GM23338 (cell line): ENCODE data around the gene PMVK. TPM values are rescaled to one million over a fixed set of nuclear protein-coding genes. Genes with fewer than 3 reads are reported as not detected.

Experiments used
- ATAC-seq: fragments of 200-7000 bp; cut with Tn5 transposase; 3 replicates; pipeline ENCODE4 v1.9.1; 2020
- DNase-seq: peaks from one replicate; pipeline ENCODE4 v3.0.0-alpha.2; 2015; ENCODE audit warnings: low spot score
- H2AFZ ChIP-seq: fragments of 200-600 bp; sonication (generic); 2 replicates; pipeline ENCODE4 v1.8.0; 2016; ENCODE audit warnings: antibody characterized with exemption, mild to moderate bottlenecking, moderate library complexity
- H3F3A ChIP-seq: fragments of 200-600 bp; sonication (generic); replicated peaks from 2 replicates; pipeline ENCODE4 v1.8.0; 2017; ENCODE audit warnings: antibody characterized with exemption, mixed run types, low read depth
- H3K27ac ChIP-seq: fragments of 200-600 bp; sonication (generic); 2 replicates; pipeline ENCODE4 v1.6.1; 2016; ENCODE audit warnings: low read depth
- H3K27me3 ChIP-seq: fragments of 200-600 bp; sonication (generic); 2 replicates; pipeline ENCODE4 v1.8.0; 2016; ENCODE audit warnings: mild to moderate bottlenecking, mixed run types, moderate library complexity; ENCODE audit not compliant: insufficient read depth
- H3K36me3 ChIP-seq: fragments of 200-600 bp; sonication (generic); 2 replicates; pipeline ENCODE4 v1.8.0; 2016; ENCODE audit warnings: mild to moderate bottlenecking; ENCODE audit not compliant: insufficient read depth
- H3K4me1 ChIP-seq: fragments of 200-600 bp; sonication (generic); 2 replicates; pipeline ENCODE4 v1.8.0; 2016; ENCODE audit warnings: mild to moderate bottlenecking, moderate library complexity; ENCODE audit not compliant: insufficient read depth
- H3K4me2 ChIP-seq: fragments of 200-600 bp; sonication (generic); 2 replicates; pipeline ENCODE4 v1.7.1; 2017; ENCODE audit warnings: mixed run types
- H3K4me3 ChIP-seq: fragments of 200-600 bp; sonication (generic); 2 replicates; pipeline ENCODE4 v1.6.1; 2016; ENCODE audit warnings: mixed run types
- H3K79me2 ChIP-seq: fragments of 200-600 bp; sonication (generic); replicated peaks from 2 replicates; pipeline ENCODE4 v1.8.0; 2017; ENCODE audit warnings: mild to moderate bottlenecking; ENCODE audit not compliant: insufficient read depth
- H3K9me2 ChIP-seq: fragments of 200-600 bp; sonication (generic); 2 replicates; pipeline ENCODE4 v1.8.0; 2017; ENCODE audit not compliant: insufficient read depth
- H4K20me1 ChIP-seq: fragments of 200-600 bp; sonication (generic); replicated peaks from 2 replicates; pipeline ENCODE4 v1.8.0; 2017; ENCODE audit warnings: mild to moderate bottlenecking; ENCODE audit not compliant: insufficient read depth
- H3K27ac Mint-ChIP-seq: 2 replicates; pipeline ENCODE4 v1.8.0; 2020; ENCODE audit warnings: inconsistent platforms, mild to moderate bottlenecking, moderate library complexity, mixed read lengths
- H3K27me3 Mint-ChIP-seq: 3 replicates; pipeline ENCODE4 v1.8.0; 2022; ENCODE audit warnings: low read depth, mild to moderate bottlenecking, moderate library complexity, mixed read lengths, inconsistent platforms; ENCODE audit not compliant: insufficient read depth, poor library complexity
- H3K36me3 Mint-ChIP-seq: 3 replicates; pipeline ENCODE4 v1.8.0; 2021; ENCODE audit warnings: low read depth, mild to moderate bottlenecking, inconsistent platforms, moderate library complexity, mixed read lengths
- H3K4me1 Mint-ChIP-seq: 3 replicates; pipeline ENCODE4 v1.8.0; 2020; ENCODE audit warnings: mild to moderate bottlenecking, inconsistent platforms, mixed read lengths
- H3K4me3 Mint-ChIP-seq: 3 replicates; pipeline ENCODE4 v1.8.0; 2021; ENCODE audit warnings: moderate library complexity, mild to moderate bottlenecking, inconsistent platforms, mixed read lengths
- H3K9me3 Mint-ChIP-seq: 3 replicates; pipeline ENCODE4 v1.8.0; 2020; ENCODE audit warnings: moderate library complexity, mild to moderate bottlenecking, inconsistent platforms, mixed read lengths
- CREB1 ChIP-seq: fragments of 250-450 bp; sonication (Bioruptor Pico); IDR thresholded peaks from 2 replicates; pipeline ENCODE4 v1.5.0; 2020; ENCODE audit warnings: low read depth, mild to moderate bottlenecking, moderate library complexity
- ETS1 ChIP-seq: IDR thresholded peaks from 2 replicates; pipeline ENCODE4 v1.6.1; 2016; ENCODE audit warnings: antibody characterized with exemption
- EZH2 ChIP-seq: fragments of 200-600 bp; sonication (generic); IDR thresholded peaks from one replicate; pipeline ENCODE4 v1.8.0; 2017; ENCODE audit warnings: antibody characterized with exemption, mild to moderate bottlenecking, low read depth; ENCODE audit not compliant: unreplicated experiment
- EZH2phosphoT487 ChIP-seq: fragments of 200-600 bp; sonication (generic); IDR thresholded peaks from one replicate; pipeline ENCODE4 v1.8.1; 2018; ENCODE audit warnings: antibody characterized with exemption; ENCODE audit not compliant: unreplicated experiment
- JUNB ChIP-seq: IDR thresholded peaks from one replicate; pipeline ENCODE4 v1.6.1; 2016; ENCODE audit warnings: antibody characterized with exemption; ENCODE audit not compliant: unreplicated experiment
- NANOG ChIP-seq: IDR thresholded peaks from 2 replicates; pipeline ENCODE4 v1.6.1; 2016; ENCODE audit warnings: antibody characterized with exemption, borderline replicate concordance
- POLR2AphosphoS5 ChIP-seq: IDR thresholded peaks from 2 replicates; pipeline ENCODE4 v1.6.1; 2016; ENCODE audit warnings: antibody characterized with exemption, low read depth
- REST ChIP-seq: IDR thresholded peaks from one replicate; pipeline ENCODE4 v1.6.1; 2018; ENCODE audit warnings: antibody characterized with exemption; ENCODE audit not compliant: unreplicated experiment
- STAT1 ChIP-seq: IDR thresholded peaks from one replicate; pipeline ENCODE4 v1.6.1; 2016; ENCODE audit warnings: antibody characterized with exemption; ENCODE audit not compliant: unreplicated experiment
- ZNF114 ChIP-seq: fragments of 250-450 bp; sonication (Bioruptor Pico); IDR thresholded peaks from 2 replicates; pipeline ENCODE4 v1.5.0; 2020; ENCODE audit warnings: mild to moderate bottlenecking, moderate library complexity
- ZNF331 ChIP-seq: fragments of 250-450 bp; sonication (Bioruptor Pico); IDR thresholded peaks from 2 replicates; pipeline ENCODE4 v1.5.0; 2020; ENCODE audit warnings: low read depth, mild to moderate bottlenecking, moderate library complexity
- polyA plus RNA-seq: library from polyadenylated mRNA; unstranded; fragments of >200 nt; fragmentation: Nextera tagmentation; extraction: Ambion mirVana; gene quantifications from 2 replicates; pipeline ENCODE4 v1.2.1, GENCODE V29; 2016
- total RNA-seq: library from RNA; depleted of rRNA; stranded (reverse); fragments of >200 nt; shearing (Covaris generic); gene quantifications from 2 replicates; pipeline ENCODE4 v1.2.3, GENCODE V29; 2014

PMVK gene
- total and polyA plus RNA-seq, 2 experiments from 2014 or later: 8.1 to 25.0 TPM

DNA sequence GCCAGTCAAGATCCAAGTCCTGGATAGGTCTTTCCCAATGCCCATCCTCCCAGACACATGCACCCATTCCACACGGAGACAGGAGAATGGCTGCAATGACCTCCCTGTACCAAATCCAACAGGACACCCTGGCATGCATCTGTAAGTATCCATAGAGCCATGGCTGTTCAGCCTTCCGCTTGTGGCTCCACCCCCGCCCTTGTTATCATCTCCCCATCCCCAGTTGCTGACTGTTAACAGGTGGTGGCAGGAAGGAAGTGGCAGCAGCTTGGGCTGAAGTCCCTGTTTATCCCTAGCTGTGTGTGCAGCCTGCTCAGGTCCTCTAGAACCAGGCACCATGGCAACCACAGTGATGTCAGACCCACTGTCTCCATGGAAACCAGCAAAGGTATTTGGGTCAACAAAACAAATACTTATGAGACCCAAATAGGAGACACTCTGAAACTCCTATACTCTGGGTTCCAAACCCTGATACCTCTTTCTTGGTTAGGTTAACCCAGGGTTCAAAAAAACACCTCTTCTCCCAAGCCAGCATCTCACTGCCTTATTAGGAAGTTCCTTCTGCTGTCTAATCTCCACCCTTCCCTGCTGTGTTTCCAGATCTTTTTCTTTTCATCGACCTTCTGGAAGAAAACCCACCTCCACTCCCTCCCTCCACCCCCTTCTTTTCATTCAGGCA, 18.7 kb upstream of the PMVK start:
- H3K4me2 ChIP-seq: peak overlapping the region; percentile 67
- Mint-ChIP-seq H3K36me3 (peaks cover 14% of the 10 kb centered on the region), H3K4me3 (peak overlapping the region; percentile 90), H3K27me3 (peaks cover 33% of the 10 kb centered on the region), H3K27ac (peak overlapping the region; percentile 98), H3K9me3 (no peaks in the 10 kb centered on the region), H3K4me1 (peaks cover 55% of the 10 kb centered on the region)
- ATAC-seq: peak; percentile 20
- peaks cover 14% of the 10 kb centered on the region for H3F3A ChIP-seq
- H3K4me1 ChIP-seq: peaks cover 30% of the 10 kb centered on the region
- no peak overlapping the region for H2AFZ ChIP-seq
- no peaks in the 10 kb centered on the region for H3K27me3 ChIP-seq
- peak; percentile 89 for DNase-seq
- H3K9me2 ChIP-seq: no peaks in the 10 kb centered on the region
- peak overlapping the region; percentile 50 for H3K4me3 ChIP-seq
- H4K20me1 ChIP-seq: peaks cover 10% of the 10 kb centered on the region
- H3K27ac ChIP-seq: peak overlapping the region; percentile 88
- H3K36me3 ChIP-seq: no peaks in the 10 kb centered on the region
- TF ChIP-seq STAT1 (no peak), EZH2phosphoT487 (no peak), REST (no peak), NANOG (no peak), POLR2AphosphoS5 (no peak), ZNF114 (no peak), ETS1 (no peak), JUNB (no peak), CREB1 (no peak), EZH2 (no peak)
- peaks cover 4% of the 10 kb centered on the region; the same call in 1 of the 2 replicates for H3K79me2 ChIP-seq

- Histone ChIP-seq H3K79me2 (no peaks in the 10 kb centered on the region), H4K20me1 (peaks cover 9% of the 10 kb centered on the region; the same call in 1 of the 2 replicates), H3K4me1 (peaks cover 30% of the 10 kb centered on the region), H3K27me3 (no peaks in the 10 kb centered on the region), H3K4me2 (peak overlapping the region; percentile 67), H2AFZ (no peak overlapping the region), H3K36me3 (no peaks in the 10 kb centered on the region), H3K4me3 (peak overlapping the region; percentile 50; the same call in 1 of the 2 replicates), H3K9me2 (no peaks in the 10 kb centered on the region), H3K27ac (no peak overlapping the region), H3F3A (peaks cover 14% of the 10 kb centered on the region)
- peaks cover 33% of the 10 kb centered on the region for H3K27me3 Mint-ChIP-seq
- H3K36me3 Mint-ChIP-seq: peaks cover 9% of the 10 kb centered on the region
- DNase-seq (no peak), ATAC-seq (no peak)
- no peaks in the 10 kb centered on the region for H3K9me3 Mint-ChIP-seq
- peak overlapping the region; percentile 90 for H3K4me3 Mint-ChIP-seq
- H3K27ac Mint-ChIP-seq: no peak overlapping the region
- H3K4me1 Mint-ChIP-seq: peaks cover 55% of the 10 kb centered on the region
- TF ChIP-seq NANOG (no peak), EZH2phosphoT487 (no peak), ZNF114 (no peak), ZNF331 (no peak), EZH2 (no peak), ETS1 (no peak), STAT1 (no peak)
These were observed 18.0 kb upstream of the PMVK start for GRCh38 chr1:154954541-154954940.
